ENCODE measurements around the gene PRRT2.
"Not testable (repeated sequence)": the region's sequence is repeated elsewhere in the genome, so short reads cannot be mapped to it uniquely, and the experiment has no call there.

PRRT2 gene

DNA sequence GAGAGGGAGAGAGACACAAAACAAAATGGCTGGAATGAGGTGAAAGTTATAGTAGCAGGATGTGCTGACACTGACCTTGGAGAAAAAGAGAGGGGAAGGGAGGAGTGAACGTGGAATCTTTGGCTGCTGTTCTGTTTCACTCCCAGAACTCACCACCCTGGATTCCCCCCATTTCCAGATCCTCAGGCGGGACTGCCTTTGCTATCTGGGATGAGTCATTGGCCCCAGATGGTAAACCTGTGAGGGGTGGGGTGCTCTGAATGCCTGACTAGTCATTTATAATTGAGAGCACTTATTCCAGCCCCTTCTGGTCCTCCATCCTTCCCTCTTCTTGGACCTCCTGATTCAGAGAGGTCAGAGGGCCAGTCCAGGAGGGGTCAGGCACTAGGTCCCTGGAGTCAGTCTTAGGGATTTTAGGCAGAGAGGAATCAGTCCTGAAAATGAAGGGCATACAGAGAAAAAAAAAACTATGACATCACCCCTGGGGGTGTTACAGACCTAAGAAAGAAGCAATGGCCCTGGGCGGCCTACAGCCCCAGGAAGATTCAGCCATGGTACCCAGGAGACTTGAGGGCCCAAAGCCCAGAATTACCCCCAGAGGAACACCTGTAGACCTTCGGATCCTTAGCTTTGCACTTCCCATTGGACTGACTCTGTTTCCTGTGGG is 36.1 kb upstream of the PRRT2 start:
- Histone ChIP-seq H3K9ac (ENCODE audit: low read length in 5 of 5) (no peak overlapping the region), H3K4me1 (ENCODE audit: control insufficient read depth in 5 of 5, insufficient read depth in 5 of 5, low read length in 5 of 5) (no peaks in the 10 kb centered on the region), H3K27me3 (ENCODE audit: control insufficient read depth in 5 of 5, insufficient read depth in 4 of 5, low read length in 5 of 5) (peaks cover 0 to 4% (median 0%) of the 10 kb centered on the region in 5 donors), H3K27ac (ENCODE audit: low read depth, low read length) (no peak overlapping the region), H3K36me3 (ENCODE audit: control insufficient read depth in 5 of 5, insufficient read depth in 5 of 5, low read length in 5 of 5) (no peaks in the 10 kb centered on the region), H3K9me3 (ENCODE audit: control insufficient read depth in 5 of 5, low read length in 5 of 5) (no peaks in the 10 kb centered on the region), H3K4me3 (ENCODE audit: low read depth in 1 of 5, low read length in 5 of 5) (no peak overlapping the region)

DNA sequence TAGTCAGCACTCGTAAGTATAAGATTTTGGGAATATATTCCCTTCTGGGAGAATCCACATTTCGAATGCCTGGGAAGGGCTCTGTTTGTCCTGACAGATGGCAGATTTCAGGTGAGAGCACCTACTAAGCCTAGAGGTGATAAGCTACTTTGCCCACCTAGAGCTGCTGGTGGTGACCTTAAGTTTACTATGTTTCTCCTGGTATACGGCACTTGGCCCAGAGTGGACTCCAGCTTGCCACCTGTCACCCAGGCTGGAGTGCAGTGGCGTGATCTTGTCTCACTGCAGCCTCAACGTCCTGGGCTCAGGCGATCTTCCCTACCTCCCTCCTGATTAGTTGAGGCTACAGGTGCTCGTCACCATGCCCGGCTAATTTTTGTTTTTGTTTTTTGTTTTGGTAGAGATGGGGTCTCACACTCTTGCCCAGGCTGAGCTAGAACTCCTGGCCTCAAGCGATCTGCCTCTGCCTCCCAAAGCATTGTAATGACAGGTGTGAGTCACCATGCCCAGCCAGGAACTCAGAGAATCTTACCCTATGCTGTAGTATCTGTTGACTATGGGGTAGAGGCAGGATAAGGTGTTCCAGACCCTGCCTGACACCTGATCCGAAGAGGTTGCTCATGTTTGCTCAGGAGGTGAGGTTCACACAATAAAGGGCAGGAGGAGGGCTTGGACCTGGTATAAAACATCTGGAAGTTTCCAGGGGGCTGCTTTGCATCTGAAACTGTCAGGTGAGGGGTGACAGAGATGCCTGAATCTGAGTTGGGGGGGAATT is 34.2 kb upstream of the PRRT2 start, which contains the start of gene ZG16:
Gene ZG16, plus strand, starts transcription at position 681 of the 775 bp plus-strand sequence. CDS start 1,011 bp downstream, outside the sequence.
- Histone ChIP-seq H3K9ac (ENCODE audit: low read length in 5 of 5) (no peak within 1 kb of the TSS), H3K4me1 (ENCODE audit: control insufficient read depth in 5 of 5, insufficient read depth in 5 of 5, low read length in 5 of 5) (no peaks in the 10 kb centered on the region), H3K36me3 (ENCODE audit: control insufficient read depth in 5 of 5, insufficient read depth in 5 of 5, low read length in 5 of 5) (no peaks in the 10 kb centered on the region), H3K27me3 (ENCODE audit: control insufficient read depth in 5 of 5, insufficient read depth in 4 of 5, low read length in 5 of 5) (peaks cover 0 to 4% (median 0%) of the 10 kb centered on the region in 5 donors), H3K9me3 (ENCODE audit: control insufficient read depth in 5 of 5, low read length in 5 of 5) (no peaks in the 10 kb centered on the region), H3K4me3 (ENCODE audit: low read depth in 1 of 5, low read length in 5 of 5) (no peak within 1 kb of the TSS), H3K27ac (ENCODE audit: low read depth, low read length) (no peak within 1 kb of the TSS)

DNA sequence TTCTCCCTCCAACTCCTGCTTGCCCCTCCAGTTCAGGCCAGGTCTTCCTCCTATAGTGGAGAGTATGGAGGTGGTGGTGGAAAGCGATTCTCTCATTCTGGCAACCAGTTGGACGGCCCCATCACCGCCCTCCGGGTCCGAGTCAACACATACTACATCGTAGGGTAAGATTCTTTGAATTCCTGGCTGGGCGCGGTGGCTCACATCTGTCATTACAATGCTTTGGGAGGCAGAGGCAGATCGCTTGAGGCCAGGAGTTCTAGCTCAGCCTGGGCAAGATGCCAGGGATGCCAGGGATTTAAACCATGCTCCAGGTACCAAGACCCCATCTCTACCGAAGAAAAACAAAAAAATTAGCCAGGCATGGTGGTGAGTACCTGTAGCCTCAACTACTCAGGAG is 32.5 kb upstream of the PRRT2 start:
- no peaks in the 10 kb centered on the region for H3K36me3 ChIP-seq (ENCODE audit: control insufficient read depth in 5 of 5, insufficient read depth in 5 of 5, low read length in 5 of 5)
- no peaks in the 10 kb centered on the region for H3K9me3 ChIP-seq (ENCODE audit: control insufficient read depth in 5 of 5, low read length in 5 of 5)
- H3K4me1 ChIP-seq (ENCODE audit: control insufficient read depth in 5 of 5, insufficient read depth in 5 of 5, low read length in 5 of 5) = no peaks in the 10 kb centered on the region
- peaks cover 0 to 4% (median 0%) of the 10 kb centered on the region in 5 donors for H3K27me3 ChIP-seq (ENCODE audit: control insufficient read depth in 5 of 5, insufficient read depth in 4 of 5, low read length in 5 of 5)
- no peak overlapping the region for H3K9ac ChIP-seq (ENCODE audit: low read length in 5 of 5)
- no peak overlapping the region for H3K4me3 ChIP-seq (ENCODE audit: low read depth in 1 of 5, low read length in 5 of 5)
- no peak overlapping the region for H3K27ac ChIP-seq (ENCODE audit: low read depth, low read length)

DNA sequence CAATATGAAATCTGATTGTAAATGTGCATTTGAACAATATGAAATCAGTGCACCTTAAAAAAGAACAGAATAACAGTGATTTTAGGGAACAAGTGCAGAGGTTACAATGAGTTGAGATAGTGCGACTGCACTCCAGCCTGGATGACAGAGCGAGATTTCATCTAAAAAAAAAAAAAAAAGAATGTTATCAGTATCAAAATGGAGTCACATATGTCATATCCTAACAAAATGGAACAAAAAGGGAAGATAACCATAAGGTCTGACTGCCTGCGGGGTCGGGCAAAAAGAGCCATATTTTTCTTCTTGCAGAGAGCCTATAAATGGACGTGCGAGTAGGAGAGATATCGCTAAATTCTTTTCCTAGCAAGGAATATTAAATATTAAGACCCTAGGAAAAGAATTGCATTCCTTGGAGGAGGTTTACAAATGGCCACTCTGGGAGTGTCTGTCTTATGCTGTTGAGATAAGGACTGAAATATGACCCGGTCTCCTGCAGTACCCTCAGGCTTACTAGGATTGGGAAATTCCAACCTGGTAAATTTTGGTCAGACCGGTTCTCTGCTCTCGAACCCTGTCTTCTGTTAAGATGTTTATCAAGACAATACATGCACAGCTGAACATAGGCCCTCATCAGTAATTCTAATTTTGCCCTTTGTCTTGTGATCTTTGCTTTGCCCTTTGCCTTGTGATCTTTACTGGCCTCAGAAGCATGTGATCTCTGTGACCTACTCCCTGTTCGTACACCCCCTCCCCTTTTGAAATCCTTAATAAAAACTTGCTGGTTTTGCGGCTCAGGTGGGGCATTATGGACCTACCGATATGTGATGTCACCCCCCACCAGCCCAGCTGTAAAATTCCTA is 28.7 kb upstream of the PRRT2 start:
- H3K4me1 ChIP-seq (ENCODE audit: control insufficient read depth in 5 of 5, insufficient read depth in 5 of 5, low read length in 5 of 5) = peaks cover 0 to 11% (median 10%) of the 10 kb centered on the region in 5 donors
- H3K4me3 ChIP-seq (ENCODE audit: low read depth in 1 of 5, low read length in 5 of 5); H3K9ac ChIP-seq (ENCODE audit: low read length in 5 of 5); H3K9me3 ChIP-seq (ENCODE audit: control insufficient read depth in 5 of 5, low read length in 5 of 5); H3K27ac ChIP-seq (ENCODE audit: low read depth, low read length); H3K36me3 ChIP-seq (ENCODE audit: control insufficient read depth in 5 of 5, insufficient read depth in 5 of 5, low read length in 5 of 5); H3K27me3 ChIP-seq (ENCODE audit: control insufficient read depth in 5 of 5, insufficient read depth in 4 of 5, low read length in 5 of 5): not testable (repeated sequence)

DNA sequence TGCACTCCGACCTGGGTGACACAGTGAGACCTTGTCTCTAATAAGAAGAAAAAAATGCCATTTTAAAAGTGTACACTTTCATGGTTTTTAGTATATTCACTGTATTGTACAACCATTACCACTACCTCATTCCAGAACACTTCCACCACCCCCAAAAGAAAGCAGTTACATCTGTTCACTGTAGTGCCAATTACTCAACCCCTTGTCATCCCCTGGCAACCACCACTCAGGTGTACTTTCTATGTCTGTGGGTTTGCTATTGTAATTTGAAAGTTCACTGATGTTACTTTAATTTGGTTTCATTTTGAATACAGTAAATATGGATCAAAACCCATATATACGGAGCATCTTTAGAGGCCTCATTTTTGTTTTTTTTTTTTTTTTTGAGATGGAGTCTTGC is 27.8 kb upstream of the PRRT2 start:
- Histone ChIP-seq H3K9ac (ENCODE audit: low read length in 5 of 5) (no peak overlapping the region), H3K27me3 (ENCODE audit: control insufficient read depth in 5 of 5, insufficient read depth in 4 of 5, low read length in 5 of 5) (peaks cover 0 to 2% (median 0%) of the 10 kb centered on the region in 5 donors), H3K4me1 (ENCODE audit: control insufficient read depth in 5 of 5, insufficient read depth in 5 of 5, low read length in 5 of 5) (peaks cover 0 to 11% (median 10%) of the 10 kb centered on the region in 5 donors), H3K4me3 (ENCODE audit: low read depth in 1 of 5, low read length in 5 of 5) (no peak overlapping the region), H3K36me3 (ENCODE audit: control insufficient read depth in 5 of 5, insufficient read depth in 5 of 5, low read length in 5 of 5) (no peaks in the 10 kb centered on the region), H3K9me3 (ENCODE audit: control insufficient read depth in 5 of 5, low read length in 5 of 5) (no peaks in the 10 kb centered on the region), H3K27ac (ENCODE audit: low read depth, low read length) (no peak overlapping the region)

DNA sequence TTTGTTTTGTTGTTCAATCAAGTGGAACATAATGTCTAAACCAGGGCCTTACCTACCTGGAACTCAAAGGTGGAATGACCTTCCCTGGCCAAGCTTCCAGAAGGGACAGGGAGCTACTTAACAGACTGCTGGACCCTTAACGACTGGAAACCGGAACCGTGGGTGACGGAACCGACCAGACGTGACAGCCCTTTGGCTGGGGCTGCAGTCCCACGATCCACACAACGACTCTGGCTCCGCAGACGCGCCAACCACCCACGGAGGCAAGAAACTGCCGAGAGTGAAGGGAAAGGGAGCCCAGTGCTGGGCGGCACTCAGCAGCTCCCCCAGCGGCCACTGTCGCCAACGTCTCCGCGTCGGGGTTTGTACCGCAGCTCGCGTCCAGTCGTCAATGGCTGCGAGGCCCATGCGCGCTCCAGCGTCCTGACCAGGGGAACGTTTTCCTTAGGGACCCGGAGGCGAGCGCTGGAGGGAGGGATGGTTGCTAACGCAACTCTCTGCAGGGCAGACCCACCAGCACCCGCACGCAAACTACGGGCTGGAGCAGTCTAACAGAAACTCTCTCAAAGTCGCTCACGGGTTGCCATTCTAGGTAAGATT is 27.0 kb upstream of the PRRT2 start:
- Histone ChIP-seq H3K4me3 (ENCODE audit: low read depth in 1 of 5, low read length in 5 of 5) (peak overlapping the region; percentile 26 to 63 (median 51)), H3K27me3 (ENCODE audit: control insufficient read depth in 5 of 5, insufficient read depth in 4 of 5, low read length in 5 of 5) (no peaks in the 10 kb centered on the region), H3K9ac (ENCODE audit: low read length in 5 of 5) (peak overlapping the region in 3 of 5 donors; percentile 28 to 64 (median 35)), H3K27ac (ENCODE audit: low read depth, low read length) (no peak overlapping the region), H3K36me3 (ENCODE audit: control insufficient read depth in 5 of 5, insufficient read depth in 5 of 5, low read length in 5 of 5) (no peaks in the 10 kb centered on the region), H3K4me1 (ENCODE audit: control insufficient read depth in 5 of 5, insufficient read depth in 5 of 5, low read length in 5 of 5) (peaks cover 0 to 17% (median 16%) of the 10 kb centered on the region in 5 donors), H3K9me3 (ENCODE audit: control insufficient read depth in 5 of 5, low read length in 5 of 5) (no peaks in the 10 kb centered on the region)

DNA sequence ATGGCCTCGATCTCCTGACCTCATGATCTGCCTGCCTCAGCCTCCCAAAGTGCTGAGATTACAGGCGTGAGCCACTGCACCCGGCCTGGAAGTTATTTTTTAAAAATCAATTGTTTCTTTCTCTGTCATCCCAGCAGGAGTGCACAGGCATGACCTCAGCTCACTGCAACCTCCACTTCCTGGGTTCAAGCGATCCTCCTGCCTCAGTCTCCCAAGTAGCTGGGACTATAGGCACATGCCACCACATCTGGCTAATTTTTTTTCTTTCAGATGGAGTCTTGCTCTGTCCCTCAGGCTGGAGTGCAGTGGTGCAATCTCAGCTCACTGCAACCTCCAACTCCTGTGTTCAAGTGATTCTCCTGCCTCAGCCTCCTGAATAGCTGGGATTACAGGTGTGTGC is 24.8 kb upstream of the PRRT2 start:
- H3K27me3 ChIP-seq (ENCODE audit: control insufficient read depth in 5 of 5, insufficient read depth in 4 of 5, low read length in 5 of 5); H3K27ac ChIP-seq (ENCODE audit: low read depth, low read length); H3K9ac ChIP-seq (ENCODE audit: low read length in 5 of 5); H3K9me3 ChIP-seq (ENCODE audit: control insufficient read depth in 5 of 5, low read length in 5 of 5); H3K36me3 ChIP-seq (ENCODE audit: control insufficient read depth in 5 of 5, insufficient read depth in 5 of 5, low read length in 5 of 5); H3K4me3 ChIP-seq (ENCODE audit: low read depth in 1 of 5, low read length in 5 of 5): not testable (repeated sequence)
- peaks cover 0 to 33% (median 31%) of the 10 kb centered on the region in 5 donors for H3K4me1 ChIP-seq (ENCODE audit: control insufficient read depth in 5 of 5, insufficient read depth in 5 of 5, low read length in 5 of 5)

DNA sequence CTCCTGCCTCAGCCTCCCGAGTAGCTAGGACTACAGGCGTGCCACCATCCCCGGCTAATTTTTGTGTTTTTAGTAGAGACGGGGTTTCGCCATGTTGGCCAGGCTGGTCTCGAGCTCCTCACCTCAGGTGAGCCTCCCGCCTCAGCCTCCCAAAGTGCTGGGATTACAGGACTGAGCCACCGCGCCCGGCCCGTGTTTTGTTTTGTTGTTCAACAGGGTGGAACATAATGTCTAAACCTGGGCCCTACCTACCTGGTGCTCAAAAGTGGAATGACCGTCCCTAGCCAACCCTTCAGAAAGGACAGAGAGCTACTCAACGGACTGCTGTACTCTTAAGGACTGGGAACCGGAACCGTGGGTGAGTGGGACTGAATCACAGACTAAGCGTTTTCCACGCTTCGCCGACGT is 22.2 kb upstream of the PRRT2 start:
- Histone ChIP-seq H3K9ac (ENCODE audit: low read length in 5 of 5) (peak overlapping the region; percentile 52 to 93 (median 75)), H3K36me3 (ENCODE audit: control insufficient read depth in 5 of 5, insufficient read depth in 5 of 5, low read length in 5 of 5) (no peaks in the 10 kb centered on the region), H3K4me3 (ENCODE audit: low read depth in 1 of 5, low read length in 5 of 5) (peak overlapping the region; percentile 72 to 98 (median 85)), H3K9me3 (ENCODE audit: control insufficient read depth in 5 of 5, low read length in 5 of 5) (no peaks in the 10 kb centered on the region), H3K4me1 (ENCODE audit: control insufficient read depth in 5 of 5, insufficient read depth in 5 of 5, low read length in 5 of 5) (peaks cover 0 to 32% (median 30%) of the 10 kb centered on the region in 5 donors), H3K27me3 (ENCODE audit: control insufficient read depth in 5 of 5, insufficient read depth in 4 of 5, low read length in 5 of 5) (no peaks in the 10 kb centered on the region), H3K27ac (ENCODE audit: low read depth, low read length) (peak overlapping the region; percentile 72)

DNA sequence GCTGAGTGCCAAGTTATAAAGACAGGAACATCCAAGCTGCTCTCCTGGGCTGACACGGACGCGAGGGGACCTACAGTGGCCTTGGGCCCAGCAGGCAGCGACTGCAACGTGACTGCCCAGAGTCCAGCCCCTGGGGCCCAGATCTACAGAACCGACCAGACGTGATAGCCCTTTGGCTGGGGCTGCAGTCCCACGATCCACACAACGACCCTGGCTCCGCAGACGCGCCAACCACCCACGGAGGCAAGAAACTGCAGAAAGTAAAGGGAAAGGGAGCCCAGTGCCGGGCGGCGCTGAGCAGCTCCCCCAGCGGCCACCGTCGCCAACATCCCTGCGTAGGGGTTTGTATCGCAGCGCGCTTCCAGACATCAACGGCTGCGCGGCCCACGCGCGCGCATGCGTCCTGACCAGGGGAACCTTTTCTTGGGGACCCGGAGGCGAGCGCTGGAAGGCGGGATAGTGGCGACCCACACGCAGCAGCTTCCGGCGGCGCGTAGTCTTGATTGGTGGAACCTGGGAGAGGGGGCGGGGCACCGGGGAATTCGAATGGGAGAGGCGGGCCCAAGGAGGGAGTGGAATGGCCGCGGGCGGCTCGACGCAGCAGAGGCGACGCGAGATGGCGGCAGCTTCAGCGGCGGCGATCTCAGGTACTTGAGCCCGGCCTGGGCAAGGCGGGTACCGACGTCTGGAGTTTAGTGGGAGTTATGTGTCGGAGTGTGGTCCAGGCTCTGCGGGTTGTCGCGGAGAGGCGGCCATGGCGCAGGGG is 21.6 kb upstream of the PRRT2 start, which contains the start of gene KIF22:
Gene KIF22, plus strand, starts transcription at position 569 of the 766 bp plus-strand sequence. Its CDS starts 9 bp downstream, at position 578.
- Histone ChIP-seq H3K9me3 (ENCODE audit: control insufficient read depth in 5 of 5, low read length in 5 of 5) (no peaks in the 10 kb centered on the region), H3K27me3 (ENCODE audit: control insufficient read depth in 5 of 5, insufficient read depth in 4 of 5, low read length in 5 of 5) (no peaks in the 10 kb centered on the region), H3K36me3 (ENCODE audit: control insufficient read depth in 5 of 5, insufficient read depth in 5 of 5, low read length in 5 of 5) (no peaks in the 10 kb centered on the region), H3K27ac (ENCODE audit: low read depth, low read length) (peak within 1 kb of the TSS; percentile 72), H3K4me1 (ENCODE audit: control insufficient read depth in 5 of 5, insufficient read depth in 5 of 5, low read length in 5 of 5) (peaks cover 0 to 26% (median 24%) of the 10 kb centered on the region in 5 donors), H3K4me3 (ENCODE audit: low read depth in 1 of 5, low read length in 5 of 5) (peak within 1 kb of the TSS; percentile 85 to 98 (median 92)), H3K9ac (ENCODE audit: low read length in 5 of 5) (peak within 1 kb of the TSS; percentile 52 to 93 (median 75))
